DMS114 treated with DMSO at 0.1 percent for 48 hours (cell line): ENCODE measurements around the gene PRIMA1.

Experiments used
- DNase-seq: peaks from one replicate; lab custom pipeline; 2025; ENCODE audit not compliant: unreplicated experiment; lab: John Stamatoyannopoulos, UW

Gene PRIMA1

GRCh38 chr14:93685121-93685895 lies 103.0 kb downstream of the PRIMA1 start:
- DNase-seq, result no peak

GRCh38 chr14:93683226-93683625 lies 105.1 kb downstream of the PRIMA1 start:
- DNase-seq, result no peak

GRCh38 chr14:93682459-93682858 lies 105.8 kb downstream of the PRIMA1 start:
- DNase-seq, result no peak

- no peak for DNase-seq
Measured at GRCh38 chr14:93676416-93676958, 111.8 kb downstream of the PRIMA1 start.

GRCh38 chr14:93675651-93676050 lies 112.6 kb downstream of the PRIMA1 start:
- DNase-seq, result no peak

- DNase-seq, result no peak
Measured at GRCh38 chr14:93674343-93674742, 113.9 kb downstream of the PRIMA1 start.

- DNase-seq, result no peak
Measured at GRCh38 chr14:93669632-93670031, 118.7 kb downstream of the PRIMA1 start.
